NCI-H2029 treated with DMSO at 0.1 percent for 48 hours (cell line): ENCODE results near the gene ZNF613.
"Not testable (repeated sequence)": the region's sequence is repeated elsewhere in the genome, so short reads cannot be mapped to it uniquely, and the experiment has no call there.

Experiments
- DNase-seq: peaks from one replicate; lab custom pipeline; 2025; lab: John Stamatoyannopoulos, UW

Gene ZNF613

GRCh38 chr19:51944798-51945552 lies 17.7 kb downstream of the ZNF613 start:
- no peak for DNase-seq

GRCh38 chr19:51946602-51947001 lies 19.3 kb downstream of the ZNF613 start:
- no peak for DNase-seq

GRCh38 chr19:51948975-51949374 lies 21.7 kb downstream of the ZNF613 start:
- no peak for DNase-seq

- not testable (repeated sequence) for DNase-seq
Observed at GRCh38 chr19:51957846-51958245, 30.6 kb downstream of the ZNF613 start.

GRCh38 chr19:51959791-51960190 lies 32.5 kb downstream of the ZNF613 start:
- DNase-seq, result no peak

GRCh38 chr19:51960621-51961233 lies 33.5 kb downstream of the ZNF613 start:
- DNase-seq, result not testable (repeated sequence)

GRCh38 chr19:51965583-51965982 lies 38.3 kb downstream of the ZNF613 start:
- no peak for DNase-seq

GRCh38 chr19:51970718-51971117 lies 43.4 kb downstream of the ZNF613 start:
- DNase-seq, result no peak

- no peak for DNase-seq
Observed at GRCh38 chr19:51971624-51972023, 44.4 kb downstream of the ZNF613 start.

GRCh38 chr19:51975787-51976186 lies 48.5 kb downstream of the ZNF613 start:
- not testable (repeated sequence) for DNase-seq

GRCh38 chr19:51976852-51977251 lies 49.6 kb downstream of the ZNF613 start:
- no peak for DNase-seq

GRCh38 chr19:51977346-51977745 lies 50.1 kb downstream of the ZNF613 start:
- DNase-seq, result no peak

GRCh38 chr19:51978882-51979281 lies 51.6 kb downstream of the ZNF613 start:
- DNase-seq, result no peak

- DNase-seq, result no peak
Observed at GRCh38 chr19:51980116-51980736, 53.0 kb downstream of the ZNF613 start.

GRCh38 chr19:51980926-51981325 lies 53.7 kb downstream of the ZNF613 start:
- not testable (repeated sequence) for DNase-seq

- DNase-seq, result no peak
Observed at GRCh38 chr19:51983361-51983760, 56.1 kb downstream of the ZNF613 start.

GRCh38 chr19:51986309-51987291 lies 59.3 kb downstream of the ZNF613 start, which contains the start of gene ZNF350:
Gene ZNF350, minus strand, starts transcription at chr19:51986840. Its CDS starts 12,480 bp downstream, at chr19:51974360.
- peak; percentile 28 for DNase-seq

- no peak for DNase-seq
Observed at GRCh38 chr19:51993422-51993821, 66.2 kb downstream of the ZNF613 start.

GRCh38 chr19:51994048-51994644 lies 66.9 kb downstream of the ZNF613 start:
- DNase-seq, result no peak
